H9 (cell line): ENCODE data around the gene MOBP. TPM values are rescaled to one million over a fixed set of nuclear protein-coding genes. Genes with fewer than 3 reads are reported as not detected.

Source experiments
- DNase-seq: peaks from one replicate; pipeline ENCODE4 v3.0.0-alpha.2; 2017
- H2AFZ ChIP-seq: one replicate; pipeline ENCODE4 v1.6.1; 2013; ENCODE audit warnings: mild to moderate bottlenecking, low read length, control low read depth, moderate library complexity
- H2AK5ac ChIP-seq: 2 replicates; pipeline ENCODE4 v1.6.1; 2013; ENCODE audit warnings: low read length, control low read depth, mixed read lengths; ENCODE audit not compliant: insufficient read length
- H2BK120ac ChIP-seq: one replicate; pipeline ENCODE4 v1.6.1; 2013; ENCODE audit warnings: low read depth, mild to moderate bottlenecking, low read length, control low read depth, inconsistent platforms; ENCODE audit not compliant: poor library complexity, severe bottlenecking
- H2BK12ac ChIP-seq: 2 replicates; pipeline ENCODE4 v1.6.1; 2013; ENCODE audit warnings: low read length, control low read depth, mixed read lengths, low read depth; ENCODE audit not compliant: insufficient read length
- H2BK15ac ChIP-seq: 2 replicates; pipeline ENCODE4 v1.6.1; 2013; ENCODE audit warnings: low read depth, low read length, control low read depth
- H2BK20ac ChIP-seq: one replicate; pipeline ENCODE4 v1.6.1; 2013; ENCODE audit warnings: low read depth, mild to moderate bottlenecking, low read length, control low read depth, inconsistent platforms; ENCODE audit not compliant: poor library complexity, severe bottlenecking
- H2BK5ac ChIP-seq: 2 replicates; pipeline ENCODE4 v1.6.1; 2013; ENCODE audit warnings: low read length, control low read depth, mixed read lengths; ENCODE audit not compliant: insufficient read length
- H3K14ac ChIP-seq: 2 replicates; pipeline ENCODE4 v1.6.1; 2013; ENCODE audit warnings: low read length, control low read depth; ENCODE audit not compliant: insufficient read depth
- H3K18ac ChIP-seq: 2 replicates; pipeline ENCODE4 v1.6.1; 2013; ENCODE audit warnings: low read depth, mild to moderate bottlenecking, mixed read lengths, low read length, control low read depth; ENCODE audit not compliant: insufficient read length
- H3K23ac ChIP-seq: 2 replicates; pipeline ENCODE4 v1.6.1; 2013; ENCODE audit warnings: low read length, control low read depth, mixed read lengths, low read depth; ENCODE audit not compliant: insufficient read length
- H3K23me2 ChIP-seq: 2 replicates; pipeline ENCODE4 v1.6.1; 2013; ENCODE audit warnings: low read depth, mild to moderate bottlenecking, mixed read lengths, low read length, control low read depth; ENCODE audit not compliant: insufficient read length, poor library complexity, severe bottlenecking
- H3K27ac ChIP-seq: 2 replicates; pipeline ENCODE4 v1.5.1; 2013; ENCODE audit warnings: low read length, control low read depth, mixed read lengths, low read depth; ENCODE audit not compliant: insufficient read length
- H3K27me3 ChIP-seq: 2 replicates; pipeline ENCODE4 v1.6.1; 2013; ENCODE audit warnings: low read length, control low read depth, inconsistent platforms; ENCODE audit not compliant: insufficient read depth
- H3K4ac ChIP-seq: 2 replicates; pipeline ENCODE4 v1.6.1; 2013; ENCODE audit warnings: low read depth, mild to moderate bottlenecking, control low read depth, inconsistent platforms, low read length, moderate library complexity
- H3K4me1 ChIP-seq: 2 replicates; pipeline ENCODE4 v1.6.1; 2013; ENCODE audit warnings: low read length, control low read depth, inconsistent platforms; ENCODE audit not compliant: insufficient read depth
- H3K4me2 ChIP-seq: 2 replicates; pipeline ENCODE4 v1.6.1; 2013; ENCODE audit warnings: low read length, control low read depth, mixed read lengths; ENCODE audit not compliant: insufficient read length, insufficient read depth
- H3K56ac ChIP-seq: 2 replicates; pipeline ENCODE4 v1.6.1; 2013; ENCODE audit warnings: low read depth, mild to moderate bottlenecking, mixed read lengths, low read length, control low read depth; ENCODE audit not compliant: insufficient read length
- H3K79me1 ChIP-seq: 2 replicates; pipeline ENCODE4 v1.6.1; 2013; ENCODE audit warnings: low read depth, mild to moderate bottlenecking, moderate library complexity, low read length, control low read depth, inconsistent platforms; ENCODE audit not compliant: insufficient read depth, poor library complexity, severe bottlenecking
- H3K79me2 ChIP-seq: 2 replicates; pipeline ENCODE4 v1.6.1; 2013; ENCODE audit warnings: low read length, control low read depth, inconsistent platforms; ENCODE audit not compliant: insufficient read depth
- H3K9ac ChIP-seq: 2 replicates; pipeline ENCODE4 v1.6.1; 2013; ENCODE audit warnings: low read length, control low read depth, mixed read lengths; ENCODE audit not compliant: insufficient read length; ENCODE audit errors: extremely low read depth
- H3K9me3 ChIP-seq: one replicate; pipeline ENCODE4 v1.6.1; 2013; ENCODE audit warnings: low read depth, low read length, inconsistent platforms; ENCODE audit not compliant: control insufficient read depth
- H3T11ph ChIP-seq: one replicate; pipeline ENCODE4 v1.6.1; 2013; ENCODE audit warnings: mild to moderate bottlenecking, low read length, control low read depth, inconsistent platforms
- H4K20me1 ChIP-seq: one replicate; pipeline ENCODE4 v1.6.1; 2013; ENCODE audit not compliant: control insufficient read depth, insufficient read length, insufficient read depth
- H4K5ac ChIP-seq: 2 replicates; pipeline ENCODE4 v1.6.1; 2013; ENCODE audit warnings: low read depth, mild to moderate bottlenecking, mixed read lengths, low read length, control low read depth; ENCODE audit not compliant: insufficient read length
- H4K8ac ChIP-seq: replicated peaks from 2 replicates; pipeline ENCODE4 v1.6.1; 2013; ENCODE audit warnings: low read length, control low read depth, mixed read lengths, low read depth; ENCODE audit not compliant: insufficient read length
- H4K91ac ChIP-seq: 2 replicates; pipeline ENCODE4 v1.6.1; 2013; ENCODE audit warnings: low read depth, mild to moderate bottlenecking, moderate library complexity, mixed read lengths, low read length, control low read depth; ENCODE audit not compliant: insufficient read length
- H3K27ac Mint-ChIP-seq, 3 experiments: 2 replicates in 2 of 3; 3 replicates in 1 of 3; pipeline ENCODE4 v1.8.0; 2020 to 2021; ENCODE audit warnings: mixed read lengths in 3 of 3, mild to moderate bottlenecking in 1 of 3, moderate library complexity in 1 of 3
- H3K27me3 Mint-ChIP-seq: 2 replicates; pipeline ENCODE4 v1.8.0; 2021; ENCODE audit warnings: low read depth, mild to moderate bottlenecking, moderate library complexity, mixed read lengths
- H3K36me3 Mint-ChIP-seq, 3 experiments: 2 replicates in 2 of 3; 3 replicates in 1 of 3; pipeline ENCODE4 v1.8.0; 2020 to 2021; ENCODE audit warnings: low read depth in 3 of 3, mixed read lengths in 3 of 3; ENCODE audit not compliant: insufficient read depth in 1 of 3
- H3K4me1 Mint-ChIP-seq, 2 experiments: 2 replicates each; pipeline ENCODE4 v1.8.0; 2020; ENCODE audit warnings: mixed read lengths in 2 of 2
- H3K4me3 Mint-ChIP-seq, 2 experiments: 2 replicates in 1 of 2; 3 replicates in 1 of 2; pipeline ENCODE4 v1.8.0; 2020 to 2021; ENCODE audit warnings: mild to moderate bottlenecking in 2 of 2, mixed read lengths in 2 of 2, moderate library complexity in 1 of 2
- H3K9me3 Mint-ChIP-seq, 2 experiments: 2 replicates in 1 of 2; 3 replicates in 1 of 2; pipeline ENCODE4 v1.8.0; 2020; ENCODE audit warnings: mild to moderate bottlenecking in 2 of 2, mixed read lengths in 2 of 2, moderate library complexity in 1 of 2
- CTCF ChIP-seq: fragments of 200-600 bp; sonication (generic); conservative IDR thresholded peaks from 3 replicates; pipeline ENCODE4 v1.8.0; 2021; ENCODE audit warnings: antibody characterized with exemption, mild to moderate bottlenecking
- total RNA-seq: library from RNA; stranded (reverse); gene quantifications from 2 replicates; pipeline ENCODE4 v1.2.1, GENCODE V29; 2021

Gene MOBP
- total RNA-seq, 1 experiment from 2014 or later: not detected

DNA sequence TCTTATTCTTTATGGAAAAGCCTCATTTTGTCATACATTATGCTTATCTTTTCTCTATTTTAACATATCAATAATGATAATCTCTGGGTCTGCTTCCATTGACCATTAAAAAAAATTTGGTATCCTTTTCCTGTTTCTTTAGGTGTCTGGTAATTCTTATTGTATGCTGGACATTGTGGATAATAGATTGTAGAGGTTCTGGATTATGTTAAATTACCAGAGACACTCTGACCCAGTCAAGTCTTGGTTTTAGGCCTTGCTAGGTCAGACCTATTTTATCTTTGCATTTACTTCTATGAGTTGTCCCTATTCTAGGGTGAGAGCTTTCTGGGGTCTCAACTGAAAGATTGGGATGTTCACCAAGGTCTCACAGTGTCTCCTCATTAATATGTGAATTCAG is 9.3 kb downstream of the MOBP start:
- H3K4ac ChIP-seq: no peak overlapping the region

More for the DNA sequence above, 9.3 kb downstream of the MOBP start:
- Histone ChIP-seq H3K23ac (no peak overlapping the region), H3K9ac (no peak overlapping the region), H4K91ac (no peak overlapping the region), H3K79me1 (no peaks in the 10 kb centered on the region), H3K79me2 (no peaks in the 10 kb centered on the region), H3K27me3 (no peaks in the 10 kb centered on the region), H2BK12ac (no peak overlapping the region), H3K4me2 (no peak overlapping the region), H2BK15ac (no peak overlapping the region), H3K9me3 (no peaks in the 10 kb centered on the region), H3K27ac (no peak overlapping the region), H3K23me2 (no peaks in the 10 kb centered on the region), H2BK120ac (no peak overlapping the region), H3K56ac (no peak overlapping the region), H3K14ac (no peak overlapping the region), H3K18ac (no peak overlapping the region), H2BK5ac (no peak overlapping the region), H3K4me1 (peaks cover 4% of the 10 kb centered on the region; the same call in 1 of the 2 replicates), H3T11ph (no peak overlapping the region), H4K5ac (no peak overlapping the region), H4K8ac (no peak overlapping the region), H2AFZ (no peak overlapping the region), H2BK20ac (no peak overlapping the region), H4K20me1 (no peaks in the 10 kb centered on the region), H2AK5ac (no peak overlapping the region)
- no peak for TF ChIP-seq CTCF
- H3K4me3 Mint-ChIP-seq: no peak overlapping the region
- H3K9me3 Mint-ChIP-seq: peaks cover 6 to 12% of the 10 kb centered on the region in 2 experiments; a peak in 4 of 5 replicates
- no peak for DNase-seq
- H3K4me1 Mint-ChIP-seq: peaks cover 13 to 14% of the 10 kb centered on the region in 2 experiments
- no peaks in the 10 kb centered on the region; a peak in 4 of 7 replicates for H3K36me3 Mint-ChIP-seq
- H3K27me3 Mint-ChIP-seq: no peaks in the 10 kb centered on the region; the same call in 1 of the 2 replicates
- H3K27ac Mint-ChIP-seq: no peak overlapping the region
